ENCODE data around the gene MBD3L2B.
"Not testable (repeated sequence)": the region's sequence is repeated elsewhere in the genome, so short reads cannot be mapped to it uniquely, and the experiment has no call there.

MBD3L2B gene

DNA sequence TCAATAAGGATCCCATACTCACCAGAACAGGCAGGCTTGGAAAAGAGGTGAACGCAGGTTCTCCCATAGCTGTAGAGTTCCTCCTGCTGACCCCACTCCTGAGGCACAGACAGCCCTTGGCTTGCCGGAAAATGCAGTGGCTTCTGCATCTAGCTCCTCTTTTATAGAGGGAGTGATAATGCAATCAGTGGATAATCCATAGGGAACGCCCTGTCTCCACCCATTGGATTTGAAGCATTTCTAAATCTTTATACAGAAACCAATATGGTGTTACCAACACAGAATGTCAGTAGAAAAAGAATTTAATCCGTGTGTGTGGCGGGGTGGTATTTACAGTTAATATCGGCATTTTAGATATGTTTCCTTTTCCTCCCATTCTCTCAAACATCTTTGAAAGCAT, at the start of gene MBD3L2B:
Gene MBD3L2B (minus strand): TSS at position 101 of the 400 bp plus-strand sequence. CDS start 34 bp downstream, at position 67.
- DNase-seq = not testable (repeated sequence)

DNA sequence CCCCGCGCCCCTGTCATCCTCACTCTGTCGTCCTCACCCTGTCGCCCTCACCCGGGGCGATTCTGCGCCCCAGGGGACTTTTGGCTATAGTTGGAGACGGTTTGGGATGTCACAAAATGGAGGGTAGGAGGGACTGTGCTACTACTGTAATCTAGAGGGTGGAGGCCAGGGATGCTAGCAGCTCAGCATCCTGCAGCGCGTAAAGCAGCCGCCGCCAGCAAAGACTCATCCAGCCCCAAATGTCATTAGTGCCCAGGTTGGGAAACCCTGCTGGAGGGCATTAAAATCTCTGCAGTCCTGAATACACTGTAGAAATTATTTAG, 48.6 kb upstream of the MBD3L2B start:
- no peak for DNase-seq

- DNase-seq = peak; percentile 99
These were observed 48.0 kb upstream of the MBD3L2B start, which contains the start of gene ZNF557 for GRCh38 chr19:7069042-7069903. Gene ZNF557, plus strand, starts transcription at chr19:7069703. Its CDS starts 5,372 bp downstream, at chr19:7075075.

DNA sequence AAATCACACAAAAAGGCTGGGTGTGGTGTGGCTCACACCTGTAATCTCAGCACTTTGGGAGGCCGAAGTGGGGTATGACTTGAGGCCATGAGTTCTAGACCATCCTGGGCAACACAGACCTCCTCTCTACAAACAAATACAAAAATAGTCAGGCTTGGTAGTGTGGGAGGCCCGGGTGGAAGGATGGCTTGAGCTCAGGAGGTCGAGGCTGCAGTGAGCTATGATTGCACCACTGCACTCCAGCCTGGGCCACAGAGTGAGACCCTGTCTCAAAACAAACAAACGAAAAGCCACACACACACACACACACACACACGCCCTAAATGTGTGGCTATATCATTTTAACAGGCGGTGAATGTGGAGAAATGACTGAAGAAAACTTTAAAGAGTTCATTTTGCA, 47.4 kb upstream of the MBD3L2B start:
- no peak for DNase-seq

- no peak for DNase-seq
These were observed 46.5 kb upstream of the MBD3L2B start for GRCh38 chr19:7067716-7068115.

DNA sequence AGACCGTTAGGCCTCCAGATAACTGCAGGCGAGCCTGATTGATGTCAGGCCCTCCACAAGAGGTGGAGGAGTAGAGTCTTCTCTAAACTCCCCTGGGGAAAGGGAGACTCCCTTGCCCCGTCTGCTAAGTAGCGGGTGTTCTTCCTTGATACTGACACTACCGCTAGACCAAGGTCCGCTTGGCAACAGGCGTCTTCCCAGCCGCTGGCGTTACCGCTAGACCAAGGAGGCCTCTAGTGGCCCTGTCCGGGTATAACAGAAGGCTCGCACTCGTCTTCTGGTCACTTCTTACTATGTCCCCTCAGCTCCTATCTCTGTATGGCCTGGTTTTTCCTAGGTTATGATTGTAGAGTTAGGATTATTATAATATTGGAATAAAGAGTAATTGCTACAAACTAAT, 45.9 kb upstream of the MBD3L2B start:
- DNase-seq = not testable (repeated sequence)

DNA sequence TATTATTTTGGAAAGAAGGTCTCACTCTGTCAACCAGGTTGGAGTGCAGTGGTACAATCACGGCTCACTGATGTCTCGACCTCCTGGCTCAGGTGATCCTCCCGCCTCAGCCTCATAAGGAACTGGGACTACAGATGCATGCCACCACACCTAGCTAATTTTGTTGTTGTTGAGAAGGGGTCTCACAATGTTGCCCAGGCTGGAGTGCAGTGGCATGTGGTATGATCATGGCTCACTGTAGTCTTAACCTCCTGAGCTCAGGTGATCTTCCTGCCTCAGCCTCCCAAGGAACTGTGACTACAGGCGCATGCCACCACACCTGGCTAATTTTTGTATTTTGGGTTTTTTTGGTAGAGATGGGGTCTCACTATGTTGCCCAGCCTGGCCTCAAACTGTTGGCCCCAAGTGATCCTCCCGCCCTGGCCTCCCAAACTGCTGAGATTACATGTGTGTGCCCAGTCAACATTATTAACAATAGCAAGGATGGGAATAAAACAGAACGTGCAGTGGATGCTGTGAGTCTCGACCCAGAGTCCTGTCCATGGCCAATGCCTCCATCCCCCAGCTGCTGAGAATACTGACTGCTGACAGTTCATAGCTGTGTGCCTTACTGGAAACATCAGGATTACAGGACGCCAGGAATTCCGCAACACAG, 42.7 kb upstream of the MBD3L2B start:
- no peak for DNase-seq

DNA sequence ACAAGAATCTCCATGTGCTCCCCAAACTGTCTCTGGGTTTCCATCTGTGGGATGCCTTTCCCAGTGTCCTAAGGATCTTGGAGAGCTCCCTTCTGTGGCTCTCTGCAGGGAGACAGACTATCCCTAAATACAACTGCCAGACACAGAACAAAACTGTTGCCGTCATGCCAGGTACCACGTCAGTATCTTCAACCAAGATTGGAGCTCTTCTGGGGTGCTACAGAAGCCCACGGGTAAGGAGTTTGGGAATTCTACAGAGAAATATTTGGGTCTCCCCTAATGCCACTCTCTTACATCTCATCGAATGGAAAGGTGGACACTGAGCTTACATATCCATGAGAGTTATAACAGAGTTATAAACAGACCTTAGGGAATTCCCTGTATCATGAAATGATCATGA, 42.1 kb upstream of the MBD3L2B start:
- no peak for DNase-seq

DNA sequence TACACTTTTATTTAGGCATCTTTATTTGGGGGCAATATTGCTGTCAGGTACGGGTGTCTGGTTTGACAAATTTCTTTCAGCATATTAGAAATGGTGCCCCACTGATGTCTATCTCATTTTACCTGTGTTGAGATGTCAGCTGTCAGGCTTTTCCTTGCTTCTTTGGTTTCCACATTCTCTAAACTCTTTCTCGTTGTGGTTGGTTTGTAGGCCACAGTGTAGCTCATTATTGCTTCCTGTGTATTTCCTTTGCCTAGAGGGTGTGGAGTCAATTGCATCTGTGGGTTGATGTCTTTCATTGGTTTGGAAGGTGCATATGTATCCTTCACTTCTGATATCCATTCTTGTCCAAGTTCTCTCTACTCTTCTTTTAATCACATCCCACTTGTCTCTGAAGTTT, 38.7 kb upstream of the MBD3L2B start:
- not testable (repeated sequence) for DNase-seq

- not testable (repeated sequence) for DNase-seq
These were observed 37.3 kb upstream of the MBD3L2B start, which contains the start of gene MBD3L3 for GRCh38 chr19:7058576-7058975. Gene MBD3L3, minus strand, starts transcription at chr19:7058676. Its CDS starts 71 bp downstream, at chr19:7058605.

GRCh38 chr19:7056371-7056770, 35.1 kb upstream of the MBD3L2B start:
- not testable (repeated sequence) for DNase-seq

DNA sequence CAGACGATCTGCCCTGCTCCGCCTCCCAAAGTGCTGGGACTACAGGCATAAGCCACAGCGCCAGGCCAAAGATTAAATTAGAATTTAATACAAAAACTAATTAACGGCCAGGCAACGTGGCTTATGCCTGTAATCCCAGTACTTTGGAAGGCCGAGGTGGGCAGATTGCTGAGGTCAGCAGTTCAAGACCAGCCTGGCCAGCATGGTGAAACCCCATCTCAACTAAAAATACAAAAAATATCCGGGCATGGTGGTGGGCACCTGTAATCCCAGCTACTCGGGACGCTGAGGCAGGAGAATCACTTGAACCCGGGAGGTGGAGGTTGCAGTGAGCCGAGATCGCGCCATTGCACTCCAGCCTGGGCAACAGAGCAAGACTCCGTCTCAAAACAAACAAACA, 34.4 kb upstream of the MBD3L2B start:
- not testable (repeated sequence) for DNase-seq

GRCh38 chr19:7054635-7055368, 33.6 kb upstream of the MBD3L2B start:
- DNase-seq = not testable (repeated sequence)

DNA sequence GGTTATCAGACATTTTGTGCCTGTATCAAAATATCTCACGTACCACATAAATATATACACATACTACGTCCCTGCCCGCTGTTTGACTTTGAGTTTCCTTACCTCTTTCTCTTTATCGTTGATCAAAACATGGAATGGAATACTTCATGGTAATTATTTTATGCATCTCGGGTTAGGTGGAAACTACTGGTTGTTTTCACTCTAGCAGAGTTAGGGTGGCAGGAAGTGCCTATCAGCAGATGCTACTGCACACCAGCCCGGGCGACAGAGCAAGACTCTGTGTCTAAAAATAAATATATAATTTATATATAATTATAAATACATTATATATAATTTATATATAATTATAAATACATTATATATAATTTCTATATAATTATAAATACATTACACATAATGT, 31.7 kb upstream of the MBD3L2B start:
- not testable (repeated sequence) for DNase-seq

DNA sequence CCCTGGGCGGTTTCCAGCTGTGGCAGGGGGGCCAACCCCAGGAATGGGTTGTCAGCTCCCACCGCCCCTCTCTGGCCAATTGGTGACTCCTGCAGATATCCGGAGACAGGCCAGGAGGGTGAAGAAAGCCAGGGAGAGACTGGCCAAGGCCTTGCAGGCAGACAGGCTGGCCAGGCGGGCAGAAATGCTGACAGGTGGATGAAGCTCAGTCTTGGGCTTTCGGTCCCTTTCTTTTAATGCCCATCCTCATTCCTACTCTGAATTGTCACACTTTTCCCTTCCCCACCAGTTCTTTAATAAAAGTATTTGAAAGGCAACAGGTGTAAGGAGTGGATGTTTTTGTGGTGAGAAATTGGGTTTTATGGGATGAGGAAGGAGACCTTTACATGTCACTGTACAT, 30.2 kb upstream of the MBD3L2B start:
- DNase-seq = not testable (repeated sequence)

GRCh38 chr19:7049021-7049420, 27.8 kb upstream of the MBD3L2B start, which contains the start of gene MBD3L2:
Gene MBD3L2, plus strand, starts transcription at chr19:7049321. Its CDS starts 53 bp downstream, at chr19:7049374.
- DNase-seq = not testable (repeated sequence)

GRCh38 chr19:7041563-7041962, 20.3 kb upstream of the MBD3L2B start:
- not testable (repeated sequence) for DNase-seq

- DNase-seq = not testable (repeated sequence)
These were observed 18.8 kb upstream of the MBD3L2B start, which contains the start of gene MBD3L4 for GRCh38 chr19:7040079-7040478. Gene MBD3L4, minus strand, starts transcription at chr19:7040179. Its CDS starts 35 bp downstream, at chr19:7040144.

- DNase-seq = not testable (repeated sequence)
These were observed 9.0 kb upstream of the MBD3L2B start, which contains the start of gene MBD3L5 for GRCh38 chr19:7030278-7030677. Gene MBD3L5, plus strand, starts transcription at chr19:7030578. Its CDS starts 34 bp downstream, at chr19:7030612.

DNA sequence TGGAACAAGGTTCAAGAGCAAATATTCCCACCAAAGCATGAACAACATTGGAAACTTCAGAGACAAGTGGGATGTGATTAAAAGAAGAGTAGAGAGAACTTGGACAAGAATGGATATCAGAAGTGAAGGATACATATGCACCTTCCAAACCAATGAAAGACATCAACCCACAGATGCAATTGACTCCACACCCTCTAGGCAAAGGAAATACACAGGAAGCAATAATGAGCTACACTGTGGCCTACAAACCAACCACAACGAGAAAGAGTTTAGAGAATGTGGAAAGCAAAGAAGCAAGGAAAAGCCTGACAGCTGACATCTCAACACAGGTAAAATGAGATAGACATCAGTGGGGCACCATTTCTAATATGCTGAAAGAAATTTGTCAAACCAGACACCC, 7.6 kb upstream of the MBD3L2B start:
- not testable (repeated sequence) for DNase-seq

DNA sequence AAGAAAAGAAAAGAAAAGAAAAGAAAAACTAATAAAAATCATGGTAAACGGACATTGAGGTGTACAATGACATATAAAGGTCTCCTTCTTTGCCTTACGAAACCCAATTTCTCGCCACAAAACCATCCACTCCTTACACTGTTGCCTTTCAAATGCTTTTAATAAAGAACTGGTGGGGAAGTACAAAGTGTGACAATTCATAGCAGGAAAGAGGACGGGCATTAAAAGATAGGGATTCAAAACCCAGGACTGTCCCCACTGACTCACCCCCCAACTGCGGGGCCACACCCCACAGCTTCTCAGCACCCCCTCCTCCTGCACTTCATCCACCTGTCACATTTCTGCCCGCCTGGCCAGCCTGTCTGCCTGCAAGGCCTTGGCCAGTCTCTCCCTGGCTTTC, 2.4 kb downstream of the MBD3L2B start:
- no peak for DNase-seq

- DNase-seq = no peak
These were observed 7.6 kb downstream of the MBD3L2B start for GRCh38 chr19:7013678-7014077.

All from right forelimb (tissue), 1 donor.